ENCODE results near the gene TFAM.
A peak's percentile ranks its signal among the peaks of the same experiment; 100 is the strongest.

TFAM gene

GRCh38 chr10:58384999-58385783, at the start of gene TFAM:
TFAM (plus strand) TSS chr10:58385410; CDS start chr10:58385548, 138 bp downstream.
- TF ChIP-seq, protein P1, sequence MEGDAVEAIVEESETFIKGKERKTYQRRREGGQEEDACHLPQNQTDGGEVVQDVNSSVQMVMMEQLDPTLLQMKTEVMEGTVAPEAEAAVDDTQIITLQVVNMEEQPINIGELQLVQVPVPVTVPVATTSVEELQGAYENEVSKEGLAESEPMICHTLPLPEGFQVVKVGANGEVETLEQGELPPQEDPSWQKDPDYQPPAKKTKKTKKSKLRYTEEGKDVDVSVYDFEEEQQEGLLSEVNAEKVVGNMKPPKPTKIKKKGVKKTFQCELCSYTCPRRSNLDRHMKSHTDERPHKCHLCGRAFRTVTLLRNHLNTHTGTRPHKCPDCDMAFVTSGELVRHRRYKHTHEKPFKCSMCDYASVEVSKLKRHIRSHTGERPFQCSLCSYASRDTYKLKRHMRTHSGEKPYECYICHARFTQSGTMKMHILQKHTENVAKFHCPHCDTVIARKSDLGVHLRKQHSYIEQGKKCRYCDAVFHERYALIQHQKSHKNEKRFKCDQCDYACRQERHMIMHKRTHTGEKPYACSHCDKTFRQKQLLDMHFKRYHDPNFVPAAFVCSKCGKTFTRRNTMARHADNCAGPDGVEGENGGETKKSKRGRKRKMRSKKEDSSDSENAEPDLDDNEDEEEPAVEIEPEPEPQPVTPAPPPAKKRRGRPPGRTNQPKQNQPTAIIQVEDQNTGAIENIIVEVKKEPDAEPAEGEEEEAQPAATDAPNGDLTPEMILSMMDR (IDR thresholded peaks at IDR 0.05; ENCODE audit: insufficient read depth, low read depth, low read length, missing control alignments), result peak; percentile 35
- H3K4me3 ChIP-seq (ENCODE audit: low read depth, low read length), result peak within 1 kb of the TSS; percentile 79
- peak; percentile 94 for DNase-seq (ENCODE audit: low read depth)

- DNase-seq (ENCODE audit: low read depth), result no peak
- TF ChIP-seq, protein P1 (IDR thresholded peaks at IDR 0.05; ENCODE audit: insufficient read depth, low read depth, low read length, missing control alignments), result no peak
- peak overlapping the region; percentile 78 for H3K4me3 ChIP-seq (ENCODE audit: low read depth, low read length)
Measured at GRCh38 chr10:58336242-58336641, 49.0 kb upstream of the TFAM start.

- TF ChIP-seq, protein P1 (IDR thresholded peaks at IDR 0.05; ENCODE audit: insufficient read depth, low read depth, low read length, missing control alignments), result no peak
- DNase-seq (ENCODE audit: low read depth), result no peak
- H3K4me3 ChIP-seq (ENCODE audit: low read depth, low read length), result no peak overlapping the region
Measured at GRCh38 chr10:58341422-58341821, 43.8 kb upstream of the TFAM start.

GRCh38 chr10:58341947-58342346, 43.3 kb upstream of the TFAM start:
- DNase-seq (ENCODE audit: low read depth), result peak; percentile 21
- TF ChIP-seq, protein P1 (IDR thresholded peaks at IDR 0.05; ENCODE audit: insufficient read depth, low read depth, low read length, missing control alignments), result no peak
- H3K4me3 ChIP-seq (ENCODE audit: low read depth, low read length), result no peak overlapping the region

GRCh38 chr10:58347967-58348366, 37.2 kb upstream of the TFAM start:
- no peak overlapping the region for H3K4me3 ChIP-seq (ENCODE audit: low read depth, low read length)
- no peak for DNase-seq (ENCODE audit: low read depth)
- TF ChIP-seq, protein P1 (IDR thresholded peaks at IDR 0.05; ENCODE audit: insufficient read depth, low read depth, low read length, missing control alignments), result no peak

DNA sequence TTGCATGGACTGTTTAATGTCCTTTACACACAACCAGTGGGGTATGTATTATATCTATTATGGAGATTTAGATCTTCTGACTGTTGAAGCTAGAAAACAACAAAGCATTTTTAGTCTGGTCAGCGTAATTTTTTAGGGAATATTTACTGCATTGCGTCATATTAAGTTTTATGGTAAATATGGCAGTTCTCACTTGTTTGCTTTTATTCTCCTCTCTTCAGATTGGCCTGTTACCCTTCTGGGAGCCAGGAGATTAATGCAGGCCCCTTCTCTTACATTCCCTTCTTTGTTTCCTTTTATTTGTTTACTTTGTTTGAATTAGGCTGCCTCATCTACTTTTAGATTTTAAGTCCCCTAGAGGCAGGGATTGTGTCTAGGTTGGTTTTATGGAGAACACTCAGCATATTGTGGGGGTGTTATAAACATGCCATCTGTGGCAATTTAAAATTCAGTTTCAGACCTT, 36.6 kb upstream of the TFAM start:
- TF ChIP-seq, protein P1 (IDR thresholded peaks at IDR 0.05; ENCODE audit: insufficient read depth, low read depth, low read length, missing control alignments), result no peak
- no peak for DNase-seq (ENCODE audit: low read depth)

More for the DNA sequence above, 36.6 kb upstream of the TFAM start:
- no peak overlapping the region for H3K4me3 ChIP-seq (ENCODE audit: low read depth, low read length)

Measured in GM12865 (cell line).